ENCODE measurements around the gene EMC10.
A peak's percentile ranks its signal among the peaks of the same experiment; 100 is the strongest.

The EMC10 gene

GRCh38 chr19:50536662-50537305 is 60.5 kb downstream of the EMC10 start:
- Histone ChIP-seq H3K27ac (ENCODE audit: low read depth, low read length) (no peak overlapping the region), H4K91ac (ENCODE audit: low read depth, low read length) (no peak overlapping the region), H4K8ac (ENCODE audit: low read depth, low read length) (no peak overlapping the region), H3K79me2 (ENCODE audit: control insufficient read depth, insufficient read depth, low read length, poor library complexity) (no peaks in the 10 kb centered on the region), H3K4me1 (ENCODE audit: control insufficient read depth in 1 of 2, insufficient read depth in 2 of 2, low read length in 2 of 2) (peaks cover 0 to 2% of the 10 kb centered on the region in 2 experiments), H3K36me3 (ENCODE audit: control insufficient read depth in 1 of 2, insufficient read depth in 2 of 2, low read length in 2 of 2) (no peaks in the 10 kb centered on the region), H2BK5ac (ENCODE audit: low read depth, low read length, poor library complexity) (no peak overlapping the region), H3K27me3 (ENCODE audit: insufficient read depth, low read length) (no peaks in the 10 kb centered on the region), H2AK5ac (ENCODE audit: low read length) (no peak overlapping the region), H3K79me1 (ENCODE audit: low read length) (no peaks in the 10 kb centered on the region), H3K9me3 (ENCODE audit: insufficient read depth, low read depth, low read length) (peaks cover 6% of the 10 kb centered on the region), H3K9ac (ENCODE audit: low read length) (no peak overlapping the region), H2BK120ac (ENCODE audit: insufficient read depth, low read length, poor library complexity) (no peak overlapping the region), H3K23ac (ENCODE audit: low read length) (no peak overlapping the region), H2BK12ac (ENCODE audit: low read length) (no peak overlapping the region), H3K18ac (ENCODE audit: low read length) (no peak overlapping the region), H3K4me2 (ENCODE audit: low read length) (no peak overlapping the region), H2AFZ (ENCODE audit: insufficient read depth, low read length, poor library complexity) (no peak overlapping the region), H3K4ac (ENCODE audit: low read depth, low read length) (no peak overlapping the region), H4K12ac (ENCODE audit: low read depth, low read length) (no peak overlapping the region), H3K14ac (ENCODE audit: low read length) (no peak overlapping the region), H3K4me3 (ENCODE audit: low read depth, low read length) (no peak overlapping the region)
- no CpG with 5 or more reads among the region's 16 CpGs for WGBS (ENCODE audit: extremely low coverage, insufficient coverage, insufficient read length)
- DNase-seq: no peak

- no peak overlapping the region for H4K91ac ChIP-seq (ENCODE audit: low read depth, low read length)
- no peaks in the 10 kb centered on the region for H3K27me3 ChIP-seq (ENCODE audit: insufficient read depth, low read length)
- H3K14ac ChIP-seq (ENCODE audit: low read length): no peak overlapping the region
- H4K8ac ChIP-seq (ENCODE audit: low read depth, low read length): no peak overlapping the region
- H3K79me2 ChIP-seq (ENCODE audit: control insufficient read depth, insufficient read depth, low read length, poor library complexity): no peaks in the 10 kb centered on the region
- no peak overlapping the region for H2BK5ac ChIP-seq (ENCODE audit: low read depth, low read length, poor library complexity)
- H3K9me3 ChIP-seq (ENCODE audit: insufficient read depth, low read depth, low read length): peaks cover 6% of the 10 kb centered on the region
- no peaks in the 10 kb centered on the region for H3K79me1 ChIP-seq (ENCODE audit: low read length)
- H3K27ac ChIP-seq (ENCODE audit: low read depth, low read length): no peak overlapping the region
- no peak overlapping the region for H4K12ac ChIP-seq (ENCODE audit: low read depth, low read length)
- no peak overlapping the region for H2BK12ac ChIP-seq (ENCODE audit: low read length)
- no peak overlapping the region for H3K4ac ChIP-seq (ENCODE audit: low read depth, low read length)
- WGBS (ENCODE audit: extremely low coverage, insufficient coverage, insufficient read length): no CpG with 5 or more reads among the region's 18 CpGs
- no peak overlapping the region for H3K4me2 ChIP-seq (ENCODE audit: low read length)
- no peak overlapping the region for H2AK5ac ChIP-seq (ENCODE audit: low read length)
- no peak for DNase-seq
- no peak overlapping the region for H3K18ac ChIP-seq (ENCODE audit: low read length)
- no peak overlapping the region for H3K4me3 ChIP-seq (ENCODE audit: low read depth, low read length)
- peaks cover 0 to 2% of the 10 kb centered on the region in 2 experiments for H3K4me1 ChIP-seq (ENCODE audit: control insufficient read depth in 1 of 2, insufficient read depth in 2 of 2, low read length in 2 of 2)
- no peak overlapping the region for H3K23ac ChIP-seq (ENCODE audit: low read length)
- H2BK120ac ChIP-seq (ENCODE audit: insufficient read depth, low read length, poor library complexity): no peak overlapping the region
- H3K9ac ChIP-seq (ENCODE audit: low read length): no peak overlapping the region
- no peaks in the 10 kb centered on the region for H3K36me3 ChIP-seq (ENCODE audit: control insufficient read depth in 1 of 2, insufficient read depth in 2 of 2, low read length in 2 of 2)
- no peak overlapping the region for H2AFZ ChIP-seq (ENCODE audit: insufficient read depth, low read length, poor library complexity)
Observed at GRCh38 chr19:50537306-50537685, 61.0 kb downstream of the EMC10 start.

GRCh38 chr19:50537769-50538230 is 61.5 kb downstream of the EMC10 start:
- Histone ChIP-seq H2AFZ (ENCODE audit: insufficient read depth, low read length, poor library complexity) (no peak overlapping the region), H3K9ac (ENCODE audit: low read length) (no peak overlapping the region), H3K27ac (ENCODE audit: low read depth, low read length) (no peak overlapping the region), H2BK12ac (ENCODE audit: low read length) (no peak overlapping the region), H2AK5ac (ENCODE audit: low read length) (no peak overlapping the region), H4K8ac (ENCODE audit: low read depth, low read length) (no peak overlapping the region), H3K79me2 (ENCODE audit: control insufficient read depth, insufficient read depth, low read length, poor library complexity) (no peaks in the 10 kb centered on the region), H3K9me3 (ENCODE audit: insufficient read depth, low read depth, low read length) (peaks cover 2% of the 10 kb centered on the region), H3K18ac (ENCODE audit: low read length) (no peak overlapping the region), H3K4me3 (ENCODE audit: low read depth, low read length) (no peak overlapping the region), H3K36me3 (ENCODE audit: control insufficient read depth in 1 of 2, insufficient read depth in 2 of 2, low read length in 2 of 2) (no peaks in the 10 kb centered on the region), H3K14ac (ENCODE audit: low read length) (no peak overlapping the region), H3K79me1 (ENCODE audit: low read length) (no peaks in the 10 kb centered on the region), H3K23ac (ENCODE audit: low read length) (no peak overlapping the region), H4K91ac (ENCODE audit: low read depth, low read length) (no peak overlapping the region), H2BK5ac (ENCODE audit: low read depth, low read length, poor library complexity) (no peak overlapping the region), H3K4ac (ENCODE audit: low read depth, low read length) (no peak overlapping the region), H3K4me1 (ENCODE audit: control insufficient read depth in 1 of 2, insufficient read depth in 2 of 2, low read length in 2 of 2) (peaks cover 0 to 2% of the 10 kb centered on the region in 2 experiments), H3K27me3 (ENCODE audit: insufficient read depth, low read length) (no peaks in the 10 kb centered on the region), H4K12ac (ENCODE audit: low read depth, low read length) (no peak overlapping the region), H2BK120ac (ENCODE audit: insufficient read depth, low read length, poor library complexity) (no peak overlapping the region), H3K4me2 (ENCODE audit: low read length) (no peak overlapping the region)
- peak; percentile 79 to 84 for DNase-seq
- WGBS (ENCODE audit: extremely low coverage, insufficient coverage, insufficient read length): no CpG with 5 or more reads among the region's 15 CpGs
